Activated CD4-positive, alpha-beta T cell treated with anti-CD3 and anti-CD28 coated beads for 1 hour (primary cell): Measurements from ENCODE around the gene TCOF1.

ENCODE experiments used
- DNase-seq: peaks from one replicate; pipeline ENCODE4 v3.0.0-alpha.2; 2020

The TCOF1 gene

DNA sequence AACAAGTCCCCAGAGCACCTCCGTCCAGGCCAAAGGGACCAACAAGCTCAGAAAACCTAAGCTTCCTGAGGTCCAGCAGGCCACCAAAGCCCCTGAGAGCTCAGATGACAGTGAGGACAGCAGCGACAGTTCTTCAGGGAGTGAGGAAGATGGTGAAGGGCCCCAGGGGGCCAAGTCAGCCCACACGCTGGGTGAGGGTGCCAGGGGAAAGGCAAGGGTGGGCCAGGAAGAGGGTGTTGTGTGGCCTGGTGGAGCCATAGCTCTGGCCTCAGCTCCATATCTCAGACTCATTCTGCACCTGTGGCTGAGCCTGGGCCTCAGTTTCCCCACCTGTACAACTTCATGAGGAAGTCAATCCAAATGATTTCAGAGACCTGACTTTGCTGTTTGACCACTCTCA lies 34.5 kb downstream of the TCOF1 start:
- no peak for DNase-seq

DNA sequence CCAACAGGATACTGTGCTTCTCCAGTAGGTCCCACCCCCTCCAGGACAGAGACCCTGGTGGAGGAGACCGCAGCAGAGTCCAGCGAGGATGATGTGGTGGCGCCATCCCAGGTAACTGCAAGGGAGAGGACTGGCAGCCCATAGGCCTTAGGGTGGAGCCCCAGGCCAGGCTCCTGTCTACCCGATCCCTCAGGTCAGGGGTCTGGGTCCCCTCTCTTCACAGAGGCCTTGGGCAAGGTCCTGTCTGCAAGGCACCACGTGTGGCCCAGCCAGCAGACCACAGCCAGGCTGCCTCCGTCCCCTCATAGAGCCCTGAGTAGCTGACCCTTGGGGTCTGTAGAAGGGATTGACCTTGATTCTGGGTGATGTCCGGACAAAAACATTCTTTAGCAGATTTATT lies 35.2 kb downstream of the TCOF1 start:
- no peak for DNase-seq

DNA sequence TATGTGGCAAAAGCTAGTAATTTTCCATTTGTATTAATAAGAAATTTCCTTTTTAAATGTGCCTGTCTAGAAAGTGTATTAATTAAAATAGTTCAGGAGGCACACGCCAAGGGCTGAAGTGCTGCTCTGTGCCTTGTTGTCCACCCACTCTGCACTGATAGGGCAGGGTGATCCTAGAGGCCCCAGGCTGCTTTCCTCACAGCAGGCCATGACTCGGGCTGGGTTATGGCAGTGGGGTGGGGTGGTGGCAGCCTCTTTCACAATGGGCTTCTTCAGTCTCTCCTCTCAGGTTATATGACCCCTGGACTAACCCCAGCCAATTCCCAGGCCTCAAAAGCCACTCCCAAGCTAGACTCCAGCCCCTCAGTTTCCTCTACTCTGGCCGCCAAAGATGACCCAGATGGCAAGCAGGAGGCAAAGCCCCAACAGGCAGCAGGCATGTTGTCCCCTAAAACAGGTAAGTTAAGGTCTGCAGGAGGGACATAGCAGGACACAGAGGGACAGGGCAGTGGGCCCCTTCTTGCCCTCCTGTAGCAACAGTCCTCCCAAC lies 35.7 kb downstream of the TCOF1 start:
- no peak for DNase-seq

DNA sequence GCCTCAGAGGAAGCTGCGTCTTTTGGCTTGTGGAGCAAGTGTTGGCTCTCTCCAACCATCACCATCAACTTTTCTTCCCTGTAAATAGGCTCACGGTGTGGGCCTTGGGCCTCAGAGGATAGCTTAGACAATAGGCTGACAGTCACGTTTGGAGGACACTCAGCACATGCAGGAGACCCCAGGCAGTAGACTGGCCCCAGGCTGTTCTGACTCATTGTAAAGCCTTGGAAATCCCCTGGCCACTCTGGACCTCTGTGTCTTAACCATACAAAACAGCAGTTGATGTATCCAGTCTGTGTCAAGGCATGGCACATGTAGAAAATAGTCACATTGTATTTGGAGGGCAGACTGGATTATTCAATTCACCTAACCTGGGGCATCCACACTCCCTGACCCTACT lies 36.6 kb downstream of the TCOF1 start:
- no peak for DNase-seq

DNA sequence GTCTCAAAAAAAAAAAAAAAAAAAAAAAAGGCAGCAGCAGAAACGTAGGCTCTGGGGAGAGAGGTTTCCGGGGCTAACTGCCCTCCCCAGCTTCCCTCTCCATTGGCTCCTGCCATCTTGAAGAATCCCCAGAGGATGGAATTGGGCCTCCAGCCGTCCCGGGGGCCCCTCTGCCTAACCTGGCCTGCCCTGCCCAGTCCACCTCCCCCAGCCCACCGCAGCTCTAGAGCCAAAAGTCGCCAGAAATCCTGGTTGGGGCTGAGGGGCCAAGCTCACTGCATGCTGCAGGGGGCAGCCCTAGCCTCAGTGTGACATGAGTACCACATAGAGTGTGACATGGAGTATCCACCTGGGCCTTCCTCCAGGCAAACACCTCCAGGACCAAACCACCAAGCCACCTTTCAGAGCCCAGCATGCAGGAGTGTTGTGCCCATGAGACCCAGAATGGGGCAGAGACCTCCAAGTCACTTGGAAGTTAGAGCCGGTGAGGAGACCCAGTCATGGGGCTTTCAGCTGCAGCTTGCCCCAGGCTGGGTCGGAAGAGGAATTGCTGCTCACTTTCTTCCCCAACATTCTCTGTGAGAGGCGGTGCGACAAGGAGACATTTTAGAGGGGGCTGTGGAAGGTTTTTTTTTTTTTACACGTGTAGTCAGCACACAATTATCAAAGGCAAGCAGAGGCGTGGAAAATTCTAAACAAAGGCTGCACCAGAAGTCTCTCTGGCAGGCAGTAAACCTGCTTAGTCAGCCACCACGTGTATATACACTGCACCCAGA lies 37.6 kb downstream of the TCOF1 start:
- no peak for DNase-seq

DNA sequence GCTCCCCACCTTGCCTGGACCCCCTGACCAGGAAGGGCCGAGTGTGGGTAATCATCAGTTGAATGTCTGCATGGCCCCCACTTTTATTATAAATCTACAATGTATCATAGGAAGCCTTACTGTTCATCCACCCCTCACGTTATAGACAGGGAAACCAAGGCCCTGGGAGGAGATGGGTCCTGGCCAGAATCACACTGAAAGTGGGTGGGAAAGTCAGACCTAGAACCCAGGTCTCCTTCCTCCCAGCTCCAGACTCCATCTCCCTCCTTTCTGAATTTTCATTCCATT lies 38.1 kb downstream of the TCOF1 start:
- no peak for DNase-seq

DNA sequence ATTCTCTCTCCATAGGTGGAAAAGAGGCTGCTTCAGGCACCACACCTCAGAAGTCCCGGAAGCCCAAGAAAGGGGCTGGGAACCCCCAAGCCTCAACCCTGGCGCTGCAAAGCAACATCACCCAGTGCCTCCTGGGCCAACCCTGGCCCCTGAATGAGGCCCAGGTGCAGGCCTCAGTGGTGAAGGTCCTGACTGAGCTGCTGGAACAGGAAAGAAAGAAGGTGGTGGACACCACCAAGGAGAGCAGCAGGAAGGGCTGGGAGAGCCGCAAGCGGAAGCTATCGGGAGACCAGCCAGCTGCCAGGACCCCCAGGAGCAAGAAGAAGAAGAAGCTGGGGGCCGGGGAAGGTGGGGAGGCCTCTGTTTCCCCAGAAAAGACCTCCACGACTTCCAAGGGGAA lies 38.8 kb downstream of the TCOF1 start:
- DNase-seq = no peak

DNA sequence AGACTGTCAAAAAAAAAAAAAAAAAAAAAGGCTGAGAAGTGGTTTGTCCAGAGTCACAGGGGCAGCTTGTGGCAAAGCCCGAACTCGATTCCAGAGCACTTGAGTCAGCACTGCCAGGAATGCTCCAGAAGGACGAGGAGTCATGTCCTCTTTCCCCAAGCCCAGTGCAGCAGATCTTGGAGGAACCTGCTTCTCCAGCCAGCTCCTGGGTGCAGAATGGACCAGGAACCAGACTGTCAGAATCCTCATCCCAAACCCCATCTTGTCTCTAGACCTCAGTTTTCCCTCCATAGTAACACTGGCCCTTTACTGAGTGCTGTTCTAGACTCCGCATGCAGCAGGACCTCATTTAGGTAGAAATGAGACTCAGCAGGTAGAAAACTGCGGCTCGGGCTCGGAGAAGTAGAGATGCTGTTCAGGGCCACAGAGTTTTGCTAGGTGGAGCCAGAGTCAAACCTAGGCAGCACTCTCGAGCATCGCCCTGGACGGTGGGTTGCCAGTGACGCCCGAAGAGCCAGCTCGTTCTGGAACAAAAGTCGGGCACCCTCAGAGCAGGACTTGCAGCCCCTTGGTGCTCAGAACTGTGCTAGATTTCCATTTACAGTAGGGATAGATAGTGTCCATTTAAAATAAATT lies 39.8 kb downstream of the TCOF1 start:
- DNase-seq = no peak

DNA sequence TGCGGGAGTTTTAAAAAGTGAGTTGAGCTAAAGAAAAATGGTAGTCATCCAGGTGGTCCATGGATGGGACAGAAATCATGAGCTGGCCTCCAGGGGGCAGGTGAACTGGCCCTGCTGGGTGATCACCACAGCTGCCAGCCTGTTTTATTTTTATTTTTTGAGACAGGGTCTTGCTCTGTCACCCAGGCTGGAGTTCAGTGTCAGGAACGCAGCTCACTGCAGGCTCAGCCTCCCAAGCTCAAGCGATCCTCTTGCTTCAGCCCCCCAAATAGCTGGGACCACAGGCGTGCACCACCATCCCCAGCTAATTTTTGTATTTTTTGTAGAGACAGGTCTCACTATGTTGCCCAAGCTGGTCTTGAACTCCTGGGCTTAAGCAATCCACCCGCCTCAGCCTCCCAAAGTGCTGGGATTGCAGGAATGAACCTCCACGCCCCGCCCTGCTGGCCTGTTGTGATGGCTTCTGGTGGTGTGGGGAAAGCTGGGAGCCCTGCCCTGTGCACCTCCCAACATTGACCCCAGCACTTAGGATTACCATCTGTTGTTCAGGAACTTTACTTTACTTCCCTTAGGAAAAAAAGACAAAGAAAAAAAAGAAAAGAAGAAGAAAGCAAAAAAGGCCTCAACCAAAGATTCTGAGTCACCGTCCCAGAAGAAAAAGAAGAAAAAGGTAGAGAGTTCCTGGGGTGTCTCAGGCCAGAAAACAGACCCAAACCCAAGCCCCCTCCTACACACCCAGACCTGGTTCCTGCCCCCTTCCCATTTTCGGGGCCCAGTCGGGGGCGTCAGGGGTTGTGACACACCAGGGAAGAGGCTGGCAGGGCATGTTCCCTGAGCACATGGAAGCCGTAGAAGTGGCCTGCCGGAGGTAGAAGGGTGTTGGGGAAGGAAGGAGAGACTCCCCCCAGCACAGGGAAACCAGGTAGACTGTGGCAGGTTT lies 40.6 kb downstream of the TCOF1 start:
- DNase-seq = no peak

DNA sequence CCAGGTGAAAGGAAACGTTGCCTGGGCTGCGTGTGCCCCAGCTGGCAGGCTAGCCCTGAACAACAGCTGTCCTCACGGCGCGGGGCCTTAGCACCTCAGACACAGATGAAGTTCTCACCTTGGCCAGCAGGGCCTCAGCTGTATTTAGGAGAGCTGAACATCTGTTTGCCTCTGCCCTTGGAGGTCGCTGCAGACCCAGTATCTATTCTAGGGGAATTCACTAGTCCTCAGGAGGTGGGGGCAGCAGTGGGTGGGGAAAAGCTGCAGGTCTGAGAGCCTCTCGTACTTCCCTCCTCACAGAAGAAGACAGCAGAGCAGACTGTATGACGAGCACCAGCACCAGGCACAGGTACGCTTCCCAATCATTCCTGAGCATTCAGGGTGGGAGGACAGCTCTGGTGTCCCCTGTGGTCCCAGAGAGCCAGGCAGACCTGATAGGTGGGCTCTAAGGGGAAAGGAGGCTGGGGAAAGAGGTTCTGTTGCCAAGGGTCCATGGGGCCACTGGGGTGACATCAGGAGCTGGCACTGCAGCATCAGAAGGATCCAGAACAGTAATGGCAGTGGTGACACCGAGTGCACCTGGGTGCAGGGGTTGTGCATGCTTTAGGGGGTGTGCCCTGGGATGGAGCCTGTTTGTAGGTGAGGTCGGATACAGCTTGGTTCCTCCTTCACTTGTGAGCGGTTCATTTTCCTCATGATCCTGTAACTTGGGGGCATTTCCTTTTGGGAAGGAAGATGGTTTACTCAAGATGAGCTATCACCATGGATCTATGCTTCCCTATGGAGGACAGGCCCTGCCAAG lies 41.4 kb downstream of the TCOF1 start:
- no peak for DNase-seq

DNA sequence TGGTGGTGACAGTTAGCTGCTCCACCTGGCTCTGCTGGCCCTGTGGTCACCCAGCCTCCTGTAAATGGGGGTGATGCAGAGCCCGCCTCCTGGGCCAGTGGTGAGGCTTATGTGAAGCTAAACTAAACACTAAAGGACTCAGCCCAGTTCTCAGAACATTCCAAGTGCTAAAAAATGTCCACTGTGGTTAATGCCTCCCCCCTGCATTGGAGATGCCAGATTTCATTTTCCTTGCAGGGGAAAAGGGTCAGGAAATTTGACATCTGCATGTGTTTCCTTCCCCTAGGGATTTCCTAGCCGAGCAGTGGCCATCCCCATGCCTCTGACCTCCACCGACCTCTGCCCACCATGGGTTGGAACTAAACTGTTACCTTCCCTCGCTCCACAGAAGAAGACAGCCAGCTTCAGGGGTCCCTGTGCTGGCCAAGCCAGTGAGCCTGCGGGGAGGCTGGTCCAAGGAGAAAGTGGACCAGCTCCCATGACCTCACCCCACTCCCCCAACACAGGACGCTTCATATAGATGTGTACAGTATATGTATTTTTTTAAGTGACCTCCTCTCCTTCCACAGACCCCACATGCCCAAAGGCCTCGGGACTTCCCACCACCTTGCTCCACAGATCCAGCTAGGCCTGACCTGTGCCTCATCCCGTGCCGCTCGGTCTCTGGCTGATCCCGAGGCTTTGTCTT lies 42.2 kb downstream of the TCOF1 start:
- DNase-seq = no peak

DNA sequence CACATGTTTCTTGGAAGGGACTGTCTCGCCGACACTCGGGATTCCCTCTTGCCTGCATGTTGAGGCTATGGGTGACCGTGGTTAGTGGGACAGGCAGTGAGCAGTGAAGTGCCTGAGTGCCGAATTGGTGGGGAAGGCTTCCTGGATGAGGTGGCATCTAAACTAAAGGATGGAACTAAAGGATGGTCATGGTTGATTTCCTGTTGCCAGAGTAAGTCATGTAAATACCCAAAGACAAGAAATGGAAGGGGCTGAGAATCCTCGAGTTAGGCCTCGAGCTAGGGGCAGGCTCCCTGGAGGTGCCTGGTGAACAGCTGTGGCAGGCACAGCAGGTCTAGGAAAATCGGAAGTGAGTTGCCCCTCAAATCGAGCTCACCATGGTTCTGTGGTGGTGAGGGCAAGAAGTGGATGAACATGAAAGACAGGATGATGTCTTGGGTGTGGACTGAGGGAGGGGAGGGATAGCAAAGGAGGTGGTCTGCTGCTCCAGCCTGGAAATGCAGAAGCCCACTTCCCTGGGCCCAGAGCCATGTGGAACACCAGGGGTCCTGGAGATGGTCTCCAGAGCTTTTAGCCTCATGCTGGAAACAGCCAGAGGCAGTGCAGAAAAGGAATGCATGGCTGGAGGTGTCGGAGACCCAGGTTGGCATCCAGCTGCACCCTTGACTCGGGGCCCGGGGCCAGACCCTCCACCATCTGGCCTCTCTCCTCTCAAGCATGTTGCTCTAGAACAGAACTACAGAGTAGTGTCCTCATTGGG lies 43.0 kb downstream of the TCOF1 start:
- DNase-seq = no peak

DNA sequence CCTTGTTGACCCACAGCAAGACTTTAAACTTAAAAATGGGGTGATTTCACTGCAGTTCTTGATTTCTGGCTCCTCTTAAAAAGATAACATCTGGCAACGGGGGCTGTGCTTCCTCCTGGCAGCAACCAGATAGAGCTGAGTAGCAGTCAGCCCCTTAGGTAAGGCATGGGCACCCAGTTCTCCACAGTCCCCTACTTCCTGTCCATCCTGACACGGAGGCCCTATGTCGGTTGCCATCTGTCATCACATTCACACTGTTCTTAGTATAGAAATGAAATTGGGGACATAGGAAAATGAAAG lies 43.5 kb downstream of the TCOF1 start:
- DNase-seq = no peak

DNA sequence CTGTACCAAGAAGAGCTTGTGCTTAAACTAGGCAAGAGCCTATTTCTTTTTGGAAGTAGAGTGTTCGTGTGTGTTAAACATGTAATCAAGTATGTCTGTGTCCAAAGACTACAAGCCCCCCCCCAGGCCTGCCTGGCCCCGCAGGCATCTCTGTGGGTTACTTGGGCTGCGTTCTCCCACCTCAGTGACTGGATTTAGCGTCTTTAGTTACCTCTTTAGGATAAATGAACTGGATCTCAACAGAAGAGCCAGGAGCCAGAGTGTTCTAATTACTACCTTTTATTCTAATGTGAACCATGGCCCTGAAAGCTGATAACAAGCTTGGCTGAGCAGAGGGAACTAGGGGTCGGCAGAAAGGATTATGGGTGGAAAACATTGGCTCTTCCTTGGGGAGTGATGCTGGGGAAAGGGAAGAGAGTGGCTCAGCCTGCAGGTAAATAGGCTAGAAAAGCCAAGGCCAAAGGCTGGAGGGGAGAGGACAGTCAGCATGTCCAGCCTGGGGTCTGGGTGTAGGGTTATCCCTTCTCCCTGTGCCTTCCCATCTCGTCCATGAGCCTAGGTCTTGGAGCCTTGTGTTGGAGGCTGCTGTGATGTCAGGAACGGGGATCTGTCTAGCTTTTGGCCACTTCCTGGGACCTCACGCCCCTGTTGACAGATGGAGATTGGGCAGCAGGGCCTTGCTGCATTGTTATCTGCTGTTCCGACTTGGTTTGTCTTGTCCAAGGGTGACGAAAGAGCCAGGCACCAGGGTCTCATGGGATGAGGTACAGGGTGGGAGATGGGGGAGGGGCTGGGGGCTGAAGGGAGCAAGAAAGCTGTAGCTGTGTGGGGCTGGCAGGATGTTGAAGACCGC lies 44.1 kb downstream of the TCOF1 start:
- no peak for DNase-seq

DNA sequence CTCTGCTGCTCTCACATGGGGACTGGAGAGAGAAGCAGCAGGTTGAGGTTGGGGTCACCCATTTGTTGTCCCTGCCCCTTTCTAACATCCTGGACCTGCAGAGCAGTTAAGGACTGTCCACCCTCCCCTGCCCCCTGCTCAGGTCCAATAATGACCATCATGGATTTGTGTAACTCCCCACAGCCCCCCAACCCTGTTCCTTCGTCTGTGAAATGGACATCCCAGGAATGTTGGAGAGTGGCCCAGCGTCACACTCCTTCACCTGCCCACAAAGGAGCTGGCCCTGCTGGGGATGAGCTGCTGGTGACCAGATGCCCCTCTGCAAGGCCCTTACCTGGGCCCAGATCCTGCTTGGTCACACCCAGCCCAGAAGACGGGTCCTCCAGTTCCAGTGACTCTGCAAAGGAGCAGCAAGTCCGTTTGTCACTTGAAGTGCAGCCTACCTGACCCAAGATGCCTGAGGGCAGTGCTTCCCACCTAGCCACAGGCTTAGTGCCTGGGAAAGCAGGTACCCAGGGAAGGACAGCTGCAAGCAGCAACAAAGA lies 44.8 kb downstream of the TCOF1 start:
- DNase-seq = no peak

DNA sequence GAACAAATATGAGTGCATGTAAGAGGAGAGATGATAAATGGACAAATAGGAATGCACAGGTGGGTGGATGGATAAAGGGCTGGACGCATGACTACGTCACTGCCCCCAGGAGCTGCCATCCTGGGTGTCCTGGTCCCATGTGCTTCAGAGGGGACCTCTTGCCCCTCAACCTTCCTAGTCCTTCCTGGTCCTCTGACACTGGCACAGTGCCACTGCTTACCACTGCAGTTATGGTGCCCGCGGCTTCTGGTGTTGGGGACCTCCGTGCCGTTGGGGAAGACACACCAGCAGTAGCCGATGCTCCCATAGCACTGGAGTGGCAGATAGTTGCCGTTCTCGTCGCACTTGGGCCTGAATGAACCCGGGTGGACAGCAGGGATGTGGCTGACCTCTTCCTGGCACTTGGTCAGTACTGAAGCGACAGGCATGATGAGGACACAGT lies 45.4 kb downstream of the TCOF1 start:
- no peak for DNase-seq

DNA sequence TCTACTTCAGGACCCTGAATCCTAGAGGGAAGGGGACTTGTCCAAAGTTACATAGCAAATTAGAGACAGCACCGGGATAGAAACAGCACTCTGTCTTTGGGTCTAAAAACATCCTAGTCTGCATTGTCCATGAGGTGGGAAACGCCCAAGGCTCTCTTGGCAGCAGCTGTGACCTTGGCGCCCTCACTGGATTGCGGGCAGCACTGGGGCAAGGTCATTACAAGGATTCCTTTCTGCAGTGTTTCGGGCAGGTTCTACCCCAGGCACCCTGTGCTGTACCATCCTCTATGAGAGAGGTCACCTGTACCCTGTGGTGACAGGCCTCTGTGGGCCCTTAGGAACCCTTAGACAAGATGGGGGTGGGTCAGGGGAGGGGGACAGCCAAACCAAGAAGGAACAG lies 46.6 kb downstream of the TCOF1 start:
- DNase-seq = no peak

DNA sequence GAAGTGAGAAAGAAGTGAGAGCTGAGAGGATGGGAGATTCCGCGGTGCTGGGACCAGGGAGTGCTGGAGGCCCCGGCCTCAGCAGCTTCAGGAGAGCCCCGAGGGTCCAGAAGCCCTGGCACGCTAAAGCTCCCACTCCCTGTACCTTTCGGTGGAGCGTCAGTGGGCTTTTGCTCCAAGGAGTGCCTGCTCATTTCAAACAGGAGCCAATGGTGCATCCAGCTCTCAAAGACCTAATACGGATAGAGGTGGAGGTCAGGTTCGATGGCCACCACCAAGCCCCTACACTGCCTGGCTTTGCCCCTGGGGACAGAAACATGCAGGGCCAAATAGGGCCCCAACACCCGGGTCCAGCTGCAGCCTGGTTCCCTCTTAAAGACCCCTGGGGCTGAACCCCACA lies 47.0 kb downstream of the TCOF1 start:
- DNase-seq = no peak

DNA sequence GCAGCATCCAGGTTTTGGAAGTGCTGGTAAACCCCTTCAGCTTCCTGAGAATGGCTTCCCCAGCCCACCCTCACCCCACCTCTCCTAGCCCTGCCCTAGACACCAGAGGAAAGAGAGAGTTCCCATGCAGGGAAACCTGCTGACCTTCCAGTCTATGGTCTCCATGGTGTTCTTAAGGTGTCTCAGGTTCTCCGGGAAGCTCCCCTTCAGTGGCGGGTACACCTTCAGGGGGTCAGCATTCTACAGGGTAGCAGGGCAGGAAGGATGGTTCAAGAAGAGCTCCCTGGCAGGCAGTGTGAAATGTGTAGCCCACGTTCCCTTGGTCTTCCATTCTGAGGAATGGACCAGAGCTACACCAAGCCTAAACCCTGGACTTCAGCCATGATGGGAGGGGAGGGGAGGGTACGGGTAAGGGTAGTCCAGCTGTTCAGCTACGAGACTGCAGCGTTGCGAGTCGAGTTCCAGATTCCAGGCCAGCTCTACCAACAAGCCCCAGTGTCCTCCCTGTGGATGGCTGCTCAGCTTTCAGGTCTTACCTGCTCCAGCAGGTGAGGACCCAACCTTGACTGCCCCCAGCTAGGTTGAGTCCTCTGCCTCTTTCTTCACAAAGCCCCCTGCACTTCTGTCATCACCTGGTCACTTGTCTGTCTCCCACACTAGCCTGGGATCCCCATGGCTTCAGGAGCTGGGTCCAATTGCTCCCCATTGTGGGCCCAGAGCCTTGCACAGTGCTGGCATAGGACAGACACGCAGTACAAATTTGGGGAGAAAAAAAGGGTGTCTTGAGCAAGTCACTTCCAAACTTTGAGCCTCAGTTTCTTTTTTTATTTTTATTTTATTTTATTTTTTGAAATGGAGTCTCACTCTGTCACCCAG lies 47.7 kb downstream of the TCOF1 start:
- no peak for DNase-seq
